ENCODE data around the gene MUC4.

Gene MUC4

DNA sequence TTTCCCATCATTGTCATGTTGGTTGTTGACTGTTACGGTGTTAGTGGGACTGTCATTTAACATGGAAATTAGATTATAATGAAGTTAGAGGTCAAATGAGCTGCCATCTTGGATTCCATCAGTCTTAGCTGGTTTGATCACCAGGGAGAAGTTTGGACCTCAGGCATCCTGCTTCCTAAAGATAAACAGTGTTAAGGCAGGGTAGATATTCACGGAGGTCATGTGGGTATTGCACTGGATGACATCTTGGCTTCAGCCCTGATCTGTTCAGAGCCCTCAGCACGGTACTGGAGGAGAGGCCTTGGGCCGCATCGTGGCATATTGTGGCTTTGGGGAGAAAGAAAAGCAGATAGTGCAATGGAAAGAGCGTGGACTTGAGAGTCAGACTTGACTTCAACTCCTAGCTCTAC is 102.0 kb downstream of the MUC4 start:
- Histone ChIP-seq H3K36me3 (no peaks in the 10 kb centered on the region), H3K4me1 (ENCODE audit: control insufficient read depth in 1 of 2, insufficient read depth in 1 of 2, low read depth in 1 of 2, low read length in 1 of 2) (no peaks in the 10 kb centered on the region), H3K9me3 (no peaks in the 10 kb centered on the region), H3K27ac (no peak overlapping the region), H3K27me3 (no peaks in the 10 kb centered on the region), H3K4me3 (ENCODE audit: low read depth in 1 of 2, low read length in 1 of 2) (no peak overlapping the region)
- TF ChIP-seq, protein P1, sequence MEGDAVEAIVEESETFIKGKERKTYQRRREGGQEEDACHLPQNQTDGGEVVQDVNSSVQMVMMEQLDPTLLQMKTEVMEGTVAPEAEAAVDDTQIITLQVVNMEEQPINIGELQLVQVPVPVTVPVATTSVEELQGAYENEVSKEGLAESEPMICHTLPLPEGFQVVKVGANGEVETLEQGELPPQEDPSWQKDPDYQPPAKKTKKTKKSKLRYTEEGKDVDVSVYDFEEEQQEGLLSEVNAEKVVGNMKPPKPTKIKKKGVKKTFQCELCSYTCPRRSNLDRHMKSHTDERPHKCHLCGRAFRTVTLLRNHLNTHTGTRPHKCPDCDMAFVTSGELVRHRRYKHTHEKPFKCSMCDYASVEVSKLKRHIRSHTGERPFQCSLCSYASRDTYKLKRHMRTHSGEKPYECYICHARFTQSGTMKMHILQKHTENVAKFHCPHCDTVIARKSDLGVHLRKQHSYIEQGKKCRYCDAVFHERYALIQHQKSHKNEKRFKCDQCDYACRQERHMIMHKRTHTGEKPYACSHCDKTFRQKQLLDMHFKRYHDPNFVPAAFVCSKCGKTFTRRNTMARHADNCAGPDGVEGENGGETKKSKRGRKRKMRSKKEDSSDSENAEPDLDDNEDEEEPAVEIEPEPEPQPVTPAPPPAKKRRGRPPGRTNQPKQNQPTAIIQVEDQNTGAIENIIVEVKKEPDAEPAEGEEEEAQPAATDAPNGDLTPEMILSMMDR (IDR thresholded peaks at IDR 0.05), result no peak

DNA sequence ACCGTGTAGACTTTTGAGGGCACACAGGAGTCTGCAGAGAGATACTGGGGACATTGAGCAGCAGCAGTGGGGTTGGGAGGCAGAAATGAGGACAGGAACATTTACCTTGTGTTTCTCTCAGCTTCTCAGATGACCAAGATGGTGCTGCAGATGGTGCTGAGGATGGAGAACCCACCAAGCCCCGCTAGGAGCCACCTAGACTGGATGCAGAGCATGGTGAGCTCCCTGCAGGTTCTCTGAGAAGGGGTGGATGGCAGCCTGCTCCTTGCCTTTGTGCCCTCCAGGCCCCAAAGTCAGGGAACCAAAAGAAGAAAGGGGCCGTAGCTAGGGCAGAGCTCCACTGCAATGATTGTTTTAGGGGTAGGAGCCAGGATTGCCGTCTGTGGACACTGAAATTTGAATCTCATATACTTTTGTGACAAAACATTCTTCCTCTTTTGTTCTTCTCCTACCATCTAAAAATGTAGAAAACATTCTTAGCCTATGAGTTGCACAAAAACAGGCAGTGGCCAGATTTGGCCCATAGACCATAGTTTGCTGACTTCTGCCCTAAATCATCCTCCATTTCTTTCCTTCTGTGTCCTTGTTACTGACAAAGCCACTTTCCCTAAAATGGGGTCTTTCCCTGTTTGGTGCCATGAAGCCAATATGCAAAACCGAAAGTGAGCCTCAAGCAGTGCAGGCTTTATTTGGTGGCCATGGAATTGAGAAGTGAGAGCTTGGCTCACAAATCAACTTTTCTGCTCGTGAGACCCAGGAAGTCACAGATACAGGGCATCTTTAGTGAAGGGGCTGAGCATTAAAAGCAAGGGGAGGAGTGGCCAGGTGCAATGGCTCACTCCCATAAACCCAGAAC is 102.9 kb downstream of the MUC4 start:
- TF ChIP-seq, protein P1 (IDR thresholded peaks at IDR 0.05), result no peak
- Histone ChIP-seq H3K4me1 (ENCODE audit: control insufficient read depth in 1 of 2, insufficient read depth in 1 of 2, low read depth in 1 of 2, low read length in 1 of 2) (no peaks in the 10 kb centered on the region), H3K9me3 (no peaks in the 10 kb centered on the region), H3K27ac (no peak overlapping the region), H3K4me3 (ENCODE audit: low read depth in 1 of 2, low read length in 1 of 2) (no peak overlapping the region), H3K27me3 (no peaks in the 10 kb centered on the region), H3K36me3 (no peaks in the 10 kb centered on the region)

DNA sequence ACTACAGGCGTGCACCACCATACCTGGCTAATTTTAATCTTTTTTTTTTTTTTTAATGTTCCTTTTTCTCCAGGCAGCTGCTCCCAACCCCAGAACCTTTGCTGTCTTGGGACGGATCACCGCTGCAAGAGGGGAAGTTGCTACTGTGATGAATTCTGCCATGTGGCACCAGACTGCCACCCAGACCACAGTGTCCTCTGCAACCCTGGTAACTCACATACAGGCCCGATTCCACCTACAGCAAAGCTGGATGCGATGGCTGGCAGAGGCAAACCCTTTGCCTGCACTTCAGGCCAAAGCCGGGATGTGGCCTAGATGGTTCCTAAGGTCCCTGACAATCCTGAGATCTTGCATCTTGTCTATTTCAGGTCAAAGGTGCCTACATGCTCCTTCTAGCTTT is 103.7 kb downstream of the MUC4 start:
- Histone ChIP-seq H3K4me1 (ENCODE audit: control insufficient read depth in 1 of 2, insufficient read depth in 1 of 2, low read depth in 1 of 2, low read length in 1 of 2) (no peaks in the 10 kb centered on the region), H3K27ac (no peak overlapping the region), H3K4me3 (ENCODE audit: low read depth in 1 of 2, low read length in 1 of 2) (no peak overlapping the region), H3K27me3 (no peaks in the 10 kb centered on the region), H3K36me3 (no peaks in the 10 kb centered on the region), H3K9me3 (no peaks in the 10 kb centered on the region)
- TF ChIP-seq, protein P1 (IDR thresholded peaks at IDR 0.05), result no peak

DNA sequence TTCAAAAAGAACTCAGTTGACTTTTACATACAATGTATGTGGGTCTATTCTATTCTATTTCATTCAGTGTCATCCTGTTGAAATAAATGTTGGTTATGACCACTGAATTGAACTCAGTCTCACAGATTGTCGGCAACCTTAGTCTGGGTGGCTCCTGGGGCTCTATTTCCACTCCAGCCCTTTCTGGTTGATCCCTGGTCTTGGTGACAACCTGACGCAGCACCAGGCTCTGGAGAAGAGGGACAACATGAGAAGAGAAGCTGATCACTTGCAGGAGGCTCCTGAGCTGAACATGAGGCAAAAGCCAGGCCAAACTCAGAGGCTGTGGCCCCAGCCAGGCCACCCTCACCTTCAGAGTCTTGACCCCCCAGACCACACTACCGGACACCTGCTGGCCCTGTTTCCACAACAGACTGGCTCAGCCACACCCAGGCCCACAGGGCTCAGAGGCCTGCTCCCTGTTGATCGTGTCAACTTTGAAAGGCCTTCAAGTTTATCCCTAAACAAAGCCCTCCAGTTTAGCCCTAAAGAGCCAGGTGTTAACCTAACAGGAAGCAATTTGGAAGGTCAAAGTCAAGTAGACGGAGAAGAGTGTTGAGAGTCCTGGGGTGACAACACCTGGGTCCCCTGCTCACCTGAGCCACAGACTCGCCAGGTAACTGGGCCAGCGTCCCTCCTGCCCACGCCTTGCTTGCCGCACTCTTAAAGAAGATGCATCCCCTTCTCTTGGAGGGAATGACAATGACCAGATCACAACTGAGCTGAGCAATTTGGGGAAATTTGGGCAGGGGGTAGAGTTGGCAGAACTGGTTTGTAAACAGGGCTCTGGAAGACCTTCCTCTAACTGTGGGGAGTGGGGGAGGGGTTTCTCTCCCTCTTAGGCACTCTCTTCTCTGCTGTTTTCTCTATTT is 106.4 kb downstream of the MUC4 start:
- Histone ChIP-seq H3K36me3 (no peaks in the 10 kb centered on the region), H3K4me3 (ENCODE audit: low read depth in 1 of 2, low read length in 1 of 2) (no peak overlapping the region), H3K9me3 (no peaks in the 10 kb centered on the region), H3K27me3 (no peaks in the 10 kb centered on the region), H3K27ac (no peak overlapping the region), H3K4me1 (ENCODE audit: control insufficient read depth in 1 of 2, insufficient read depth in 1 of 2, low read depth in 1 of 2, low read length in 1 of 2) (no peaks in the 10 kb centered on the region)
- TF ChIP-seq, protein P1 (IDR thresholded peaks at IDR 0.05), result no peak

DNA sequence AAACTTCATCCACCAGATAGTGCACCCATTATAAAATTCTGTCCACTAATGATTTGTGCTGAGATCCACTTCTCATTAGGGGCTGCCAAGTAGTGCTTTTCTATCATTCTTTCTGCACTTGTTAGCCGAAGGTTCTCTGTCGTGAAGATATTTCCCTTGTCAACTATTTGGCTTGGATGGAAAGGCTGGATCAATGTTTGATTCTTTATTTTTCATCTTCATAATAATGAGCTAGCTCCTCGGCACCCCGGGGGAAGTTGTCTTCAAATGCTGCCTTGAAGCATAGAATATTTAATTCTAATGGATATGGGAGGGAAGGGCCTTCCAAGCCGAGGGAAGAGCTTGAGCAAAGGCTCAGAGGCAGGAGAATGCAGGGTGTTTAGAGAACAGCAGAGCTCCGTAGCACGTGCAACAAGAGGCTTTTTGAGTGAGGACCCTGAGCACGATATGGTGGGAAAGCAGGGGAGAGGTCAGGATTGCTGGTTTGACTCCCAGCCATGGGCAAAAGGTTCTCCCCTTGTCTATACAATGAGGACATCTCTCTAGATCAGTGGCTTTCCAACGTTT is 107.2 kb downstream of the MUC4 start:
- Histone ChIP-seq H3K4me3 (ENCODE audit: low read depth in 1 of 2, low read length in 1 of 2) (no peak overlapping the region), H3K27me3 (no peaks in the 10 kb centered on the region), H3K27ac (no peak overlapping the region), H3K36me3 (no peaks in the 10 kb centered on the region), H3K4me1 (ENCODE audit: control insufficient read depth in 1 of 2, insufficient read depth in 1 of 2, low read depth in 1 of 2, low read length in 1 of 2) (no peaks in the 10 kb centered on the region), H3K9me3 (no peaks in the 10 kb centered on the region)
- TF ChIP-seq, protein P1 (IDR thresholded peaks at IDR 0.05), result no peak
